H1 (cell line): ENCODE measurements around the gene SLIT3. TPM values are rescaled to one million over a fixed set of nuclear protein-coding genes. Genes with fewer than 3 reads are reported as not detected.

Experiments
- ASH2L ChIP-seq: fragments of 200-600, 300-600 bp; sonication (generic); IDR thresholded peaks from one replicate; pipeline ENCODE4 v1.7.1; 2017; ENCODE audit warnings: low read length
- JUND ChIP-seq: IDR thresholded peaks from 2 replicates; pipeline ENCODE4 v1.6.1; 2011; ENCODE audit warnings: mild to moderate bottlenecking, improper control_type of control experiment, low read length
- MAFK ChIP-seq: IDR thresholded peaks from 2 replicates; pipeline ENCODE4 v1.6.1; 2012; ENCODE audit warnings: low read depth, mild to moderate bottlenecking, improper control_type of control experiment, low read length
- POLR2AphosphoS5 ChIP-seq: IDR thresholded peaks from 2 replicates; pipeline ENCODE4 v1.6.1; 2011; ENCODE audit warnings: low read depth, low read length
- SP4 ChIP-seq: IDR thresholded peaks from 2 replicates; pipeline ENCODE4 v1.6.1; 2012; ENCODE audit warnings: low read length, inconsistent platforms
- polyA plus RNA-seq, 7 experiments: library from polyadenylated mRNA; depleted of rRNA in 3 of 7; stranded (reverse) in 5 of 7; unstranded in 2 of 7; fragments of >200 nt in 5 of 7; fragments of 200-250 nt in 2 of 7; gene quantifications; 1 replicate in 5 of 7; 2 replicates in 1 of 7; 4 replicates in 1 of 7; pipeline versions ENCODE4 v1.2.1 to v1.2.3, GENCODE V29; 2011 to 2013; ENCODE audit warnings: missing spikeins in 2 of 7, mixed read lengths in 2 of 7
- total RNA-seq: library from RNA; stranded (reverse); fragmentation: NEBNext Ultra II Directional; extraction: Animal tissue kit (Norgen Biotek cat#: 25700); gene quantifications from 2 replicates; pipeline ENCODE4 v1.2.1, GENCODE V29; 2021
- TF ChIP-seq, protein P1 (sequence below): IDR thresholded peaks from 2 replicates; pipeline ENCODE4 v1.6.1; 2011; ENCODE audit warnings: low read length, improper control_type of control experiment

The SLIT3 gene
- total and polyA plus RNA-seq, 2 of the 8 experiments (the other 6 are each of a cell fraction or from before 2014, with no cell fraction given), result 1.1 to 1.2 TPM

DNA sequence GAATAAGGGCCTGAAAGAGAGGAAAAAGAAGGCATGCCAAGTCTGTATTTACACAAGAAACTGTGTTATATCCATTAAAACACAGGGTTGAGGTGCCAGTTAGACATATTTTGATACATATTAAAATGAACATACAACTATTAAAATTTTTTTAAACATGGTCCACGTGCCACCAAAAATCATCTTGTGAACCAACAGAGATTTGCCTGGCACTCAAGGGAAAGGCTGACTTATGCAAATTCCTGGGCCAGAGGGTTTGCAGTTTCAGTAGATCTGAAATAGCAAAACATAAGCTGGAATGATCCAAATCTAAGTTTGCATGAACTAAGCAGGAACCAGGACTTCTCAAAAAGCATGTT is 168.7 kb downstream of the SLIT3 start (continued):
- TF ChIP-seq SP4 (no peak), POLR2AphosphoS5 (no peak), ASH2L (no peak), MAFK (no peak), JUND (no peak)
- TF ChIP-seq, protein P1, sequence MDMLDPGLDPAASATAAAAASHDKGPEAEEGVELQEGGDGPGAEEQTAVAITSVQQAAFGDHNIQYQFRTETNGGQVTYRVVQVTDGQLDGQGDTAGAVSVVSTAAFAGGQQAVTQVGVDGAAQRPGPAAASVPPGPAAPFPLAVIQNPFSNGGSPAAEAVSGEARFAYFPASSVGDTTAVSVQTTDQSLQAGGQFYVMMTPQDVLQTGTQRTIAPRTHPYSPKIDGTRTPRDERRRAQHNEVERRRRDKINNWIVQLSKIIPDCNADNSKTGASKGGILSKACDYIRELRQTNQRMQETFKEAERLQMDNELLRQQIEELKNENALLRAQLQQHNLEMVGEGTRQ, result no peak
